SK-N-MC (cell line): Measurements from ENCODE around the gene PTPRN2.

Experiments used
- DNase-seq: peaks from one replicate; pipeline ENCODE4 v3.0.0-alpha.2; 2011; ENCODE audit warnings: low read depth, low spot score
- H3K27ac ChIP-seq: fragments of 200-600 bp; sonication (generic); 2 replicates; pipeline ENCODE4 v1.5.1; 2016; ENCODE audit warnings: mixed run types
- H3K36me3 ChIP-seq: fragments of 200-600 bp; sonication (generic); 2 replicates; pipeline ENCODE4 v1.6.1; 2017; ENCODE audit warnings: antibody characterized with exemption, low read length, mixed read lengths; ENCODE audit not compliant: insufficient read depth
- H3K4me3 ChIP-seq: fragments of 200-600 bp; sonication (generic); 2 replicates; pipeline ENCODE4 v1.5.1; 2016
- H3K9ac ChIP-seq: fragments of 200-600 bp; sonication (generic); 2 replicates; pipeline ENCODE4 v1.8.0; 2017; ENCODE audit warnings: mixed run types, mixed read lengths; ENCODE audit not compliant: insufficient read length
- H3K9me3 ChIP-seq: fragments of 200-600 bp; sonication (generic); 2 replicates; pipeline ENCODE4 v1.6.1; 2017; ENCODE audit warnings: low read depth, mild to moderate bottlenecking, antibody characterized with exemption, low read length, moderate library complexity, mixed read lengths
- EZH2 ChIP-seq: fragments of 200-600 bp; sonication (generic); IDR thresholded peaks from one replicate; pipeline ENCODE4 v1.6.1; 2017; ENCODE audit warnings: antibody characterized with exemption
- FOXP2 ChIP-seq: optimal IDR thresholded peaks from 2 replicates; pipeline ENCODE3; 2011; ENCODE audit warnings: mild to moderate bottlenecking, moderate library complexity; ENCODE audit not compliant: insufficient read depth; ENCODE audit errors: extremely low read length, control extremely low read depth
- POLR2AphosphoS5 ChIP-seq: IDR thresholded peaks from 2 replicates; pipeline ENCODE4 v1.6.1; 2012; ENCODE audit warnings: mild to moderate bottlenecking, low read depth, low read length, borderline replicate concordance

Gene PTPRN2

GRCh38 chr7:158270856-158271413, 316.7 kb downstream of the PTPRN2 start:
- H3K9ac ChIP-seq: no peak overlapping the region
- TF ChIP-seq EZH2: no peak
- TF ChIP-seq POLR2AphosphoS5: no peak
- TF ChIP-seq FOXP2: no peak
- no peak for DNase-seq
- no peak overlapping the region for H3K27ac ChIP-seq
- H3K4me3 ChIP-seq: no peak overlapping the region
- no peaks in the 10 kb centered on the region for H3K36me3 ChIP-seq
- H3K9me3 ChIP-seq: no peaks in the 10 kb centered on the region

DNA sequence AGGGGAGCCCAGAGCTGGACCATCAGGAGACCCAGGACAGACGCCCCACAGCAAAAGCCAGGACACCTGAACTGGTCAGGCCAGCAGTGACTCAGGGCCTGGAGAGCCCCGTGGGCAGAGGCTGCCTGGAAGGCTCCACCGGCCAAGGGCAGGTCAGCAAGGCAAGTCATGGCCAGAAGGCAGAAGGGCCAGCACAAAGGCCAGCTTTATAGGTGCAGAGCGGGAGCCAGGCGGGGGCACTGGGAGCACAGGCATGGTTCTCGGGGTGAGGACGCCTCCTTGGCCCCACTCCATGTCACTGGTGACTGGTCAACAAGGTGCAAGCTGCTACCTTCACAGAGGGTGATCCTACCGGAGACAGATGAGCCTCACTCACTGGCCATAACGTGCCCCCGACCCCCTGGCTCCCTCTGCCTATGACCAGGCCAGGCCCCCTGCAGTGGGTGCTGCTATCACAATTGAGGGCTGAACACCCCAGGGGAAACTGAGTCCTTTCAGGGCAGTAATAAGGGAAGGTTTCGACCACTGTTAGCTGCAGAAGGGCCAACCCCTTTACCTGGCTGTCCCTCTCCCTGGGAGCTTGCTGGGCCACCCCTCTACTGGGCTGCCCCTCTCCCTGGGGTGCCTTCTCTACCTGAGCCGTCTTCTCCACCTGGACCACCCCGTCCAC, 317.4 kb downstream of the PTPRN2 start:
- no peak overlapping the region for H3K27ac ChIP-seq
- no peak overlapping the region for H3K9ac ChIP-seq
- no peaks in the 10 kb centered on the region for H3K36me3 ChIP-seq
- no peak overlapping the region for H3K4me3 ChIP-seq
- TF ChIP-seq POLR2AphosphoS5: no peak
- TF ChIP-seq FOXP2: no peak
- TF ChIP-seq EZH2: no peak
- no peak for DNase-seq
- no peaks in the 10 kb centered on the region for H3K9me3 ChIP-seq

- Histone ChIP-seq H3K4me3 (no peak overlapping the region), H3K9me3 (no peaks in the 10 kb centered on the region)
- DNase-seq: no peak
Observed at GRCh38 chr7:158268816-158269535, 318.6 kb downstream of the PTPRN2 start.

GRCh38 chr7:158267742-158268435, 319.7 kb downstream of the PTPRN2 start:
- H3K4me3 ChIP-seq: no peak overlapping the region
- TF ChIP-seq EZH2 (no peak), POLR2AphosphoS5 (no peak), FOXP2 (no peak)
- H3K36me3 ChIP-seq: no peaks in the 10 kb centered on the region
- no peaks in the 10 kb centered on the region for H3K9me3 ChIP-seq
- H3K27ac ChIP-seq: no peak overlapping the region
- no peak overlapping the region for H3K9ac ChIP-seq
- no peak for DNase-seq

More at GRCh38 chr7:158268816-158269535, 318.6 kb downstream of the PTPRN2 start:
- no peak overlapping the region for H3K9ac ChIP-seq
- no peaks in the 10 kb centered on the region for H3K36me3 ChIP-seq
- TF ChIP-seq POLR2AphosphoS5 (no peak), EZH2 (no peak), FOXP2 (no peak)
- H3K27ac ChIP-seq: no peak overlapping the region

GRCh38 chr7:158266817-158267741, 320.5 kb downstream of the PTPRN2 start:
- no peaks in the 10 kb centered on the region for H3K9me3 ChIP-seq
- TF ChIP-seq EZH2 (no peak), FOXP2 (no peak), POLR2AphosphoS5 (no peak)
- H3K36me3 ChIP-seq: no peaks in the 10 kb centered on the region
- no peak overlapping the region for H3K27ac ChIP-seq
- DNase-seq: no peak
- H3K4me3 ChIP-seq: no peak overlapping the region
- H3K9ac ChIP-seq: no peak overlapping the region

- H3K36me3 ChIP-seq: no peaks in the 10 kb centered on the region
- H3K9me3 ChIP-seq: no peaks in the 10 kb centered on the region
- DNase-seq: no peak
- H3K9ac ChIP-seq: no peak overlapping the region
- no peak overlapping the region for H3K4me3 ChIP-seq
- no peak overlapping the region for H3K27ac ChIP-seq
- TF ChIP-seq EZH2 (no peak), POLR2AphosphoS5 (no peak), FOXP2 (no peak)
Observed at GRCh38 chr7:158266426-158266816, 321.2 kb downstream of the PTPRN2 start.

- Histone ChIP-seq H3K27ac (no peak overlapping the region), H3K9me3 (no peaks in the 10 kb centered on the region), H3K4me3 (no peak overlapping the region), H3K36me3 (no peaks in the 10 kb centered on the region), H3K9ac (no peak overlapping the region)
- no peak for DNase-seq
- no peak for TF ChIP-seq FOXP2
- TF ChIP-seq EZH2: no peak
- TF ChIP-seq POLR2AphosphoS5: no peak
Observed at GRCh38 chr7:158265743-158266080, 321.9 kb downstream of the PTPRN2 start.

- DNase-seq: no peak
- Histone ChIP-seq H3K4me3 (no peak overlapping the region), H3K9me3 (no peaks in the 10 kb centered on the region), H3K36me3 (no peaks in the 10 kb centered on the region), H3K27ac (no peak overlapping the region), H3K9ac (no peak overlapping the region)
- TF ChIP-seq POLR2AphosphoS5: no peak
- TF ChIP-seq EZH2: no peak
- no peak for TF ChIP-seq FOXP2
Observed at GRCh38 chr7:158264881-158265742, 322.5 kb downstream of the PTPRN2 start.
